SKM-1 (cell line): ENCODE results near the gene IMPA2.

Experiments
- DNase-seq: peaks from one replicate; lab custom pipeline; 2025; ENCODE audit not compliant: unreplicated experiment; lab: John Stamatoyannopoulos, UW

Gene IMPA2

DNA sequence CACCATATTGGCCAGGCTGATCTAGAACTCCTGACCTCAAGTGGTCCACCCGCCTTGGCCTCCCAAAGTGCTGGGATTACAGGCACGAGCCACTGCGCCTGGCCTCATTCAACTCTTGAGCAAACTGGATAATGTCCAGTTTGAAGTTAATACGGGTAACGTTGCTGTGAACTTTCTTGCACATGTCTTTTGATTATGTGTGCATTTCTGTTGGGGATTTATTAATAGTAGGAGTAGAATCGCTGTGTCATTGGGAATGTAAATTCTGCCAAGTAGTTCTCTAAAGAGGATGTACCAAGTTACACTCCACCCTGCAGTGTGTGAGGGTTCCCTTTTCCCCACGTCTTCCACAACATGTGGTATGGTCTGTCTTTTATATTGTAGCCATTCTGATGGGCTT is 6.2 kb downstream of the IMPA2 start:
- DNase-seq = peak; percentile 11

DNA sequence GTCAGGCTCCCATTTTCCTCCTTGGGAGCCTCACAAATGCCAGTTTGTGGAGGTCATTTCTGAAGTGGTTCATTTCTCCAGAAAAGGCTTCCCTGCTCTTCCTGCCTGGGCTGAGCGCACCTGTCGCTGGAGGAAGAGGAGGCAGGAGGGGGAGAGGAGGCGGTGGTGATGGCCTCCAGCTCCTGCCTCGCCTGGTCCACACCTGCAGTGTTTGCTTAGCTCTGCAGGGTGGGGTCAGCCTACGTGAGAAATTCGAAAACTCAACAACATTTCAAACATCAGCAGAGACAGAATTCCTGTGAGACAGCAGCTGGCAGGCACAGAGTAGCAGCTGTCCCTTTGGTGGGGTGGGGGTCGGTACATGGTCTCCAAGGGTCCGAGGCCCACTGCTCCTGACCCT is 7.9 kb downstream of the IMPA2 start:
- no peak for DNase-seq

DNA sequence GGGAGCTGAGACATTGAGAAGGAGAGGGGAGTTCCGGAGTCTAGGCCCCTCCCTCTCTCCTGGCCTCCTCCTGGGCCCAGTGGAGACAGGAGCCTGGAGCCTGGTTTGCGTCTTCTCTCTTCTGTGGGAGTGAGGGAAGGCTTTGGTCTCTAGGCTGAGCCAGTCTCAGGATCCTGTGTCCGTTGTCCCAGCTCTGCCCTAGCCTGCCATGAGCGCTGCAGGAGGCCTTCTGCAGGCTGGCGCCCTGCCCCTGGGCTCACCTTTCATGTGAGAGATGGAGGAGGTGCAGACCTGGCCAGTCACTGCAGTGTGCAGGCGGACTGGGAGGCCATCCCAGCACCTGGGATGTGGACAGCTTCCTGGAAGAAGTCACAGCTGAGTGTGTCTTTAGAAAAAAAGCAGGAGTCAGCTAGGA is 8.7 kb downstream of the IMPA2 start:
- DNase-seq = no peak

GRCh38 chr18:11990539-11990938 is 9.2 kb downstream of the IMPA2 start:
- DNase-seq = no peak

GRCh38 chr18:11991021-11991795 is 9.9 kb downstream of the IMPA2 start:
- DNase-seq = no peak

GRCh38 chr18:11992096-11992790 is 10.9 kb downstream of the IMPA2 start:
- DNase-seq = no peak

- DNase-seq = no peak
Measured at GRCh38 chr18:11993264-11993916, 12.1 kb downstream of the IMPA2 start.

DNA sequence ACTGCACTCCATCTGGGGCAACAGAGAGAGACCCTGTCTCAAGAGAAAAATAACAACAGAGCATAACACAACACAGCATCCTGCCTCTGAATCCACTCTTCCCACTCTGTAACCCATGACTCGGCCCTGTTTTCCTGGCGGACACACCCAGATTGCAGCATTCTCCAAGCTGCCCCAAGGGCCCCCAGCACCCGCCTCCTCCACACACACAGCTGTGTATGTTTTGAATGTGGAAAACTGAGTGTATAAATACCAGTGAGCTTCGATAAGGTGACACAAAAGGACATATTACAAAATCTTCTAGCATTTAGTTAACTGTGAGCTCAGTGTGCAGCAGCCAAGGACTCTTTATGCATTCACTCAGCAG is 13.0 kb downstream of the IMPA2 start:
- DNase-seq = no peak

DNA sequence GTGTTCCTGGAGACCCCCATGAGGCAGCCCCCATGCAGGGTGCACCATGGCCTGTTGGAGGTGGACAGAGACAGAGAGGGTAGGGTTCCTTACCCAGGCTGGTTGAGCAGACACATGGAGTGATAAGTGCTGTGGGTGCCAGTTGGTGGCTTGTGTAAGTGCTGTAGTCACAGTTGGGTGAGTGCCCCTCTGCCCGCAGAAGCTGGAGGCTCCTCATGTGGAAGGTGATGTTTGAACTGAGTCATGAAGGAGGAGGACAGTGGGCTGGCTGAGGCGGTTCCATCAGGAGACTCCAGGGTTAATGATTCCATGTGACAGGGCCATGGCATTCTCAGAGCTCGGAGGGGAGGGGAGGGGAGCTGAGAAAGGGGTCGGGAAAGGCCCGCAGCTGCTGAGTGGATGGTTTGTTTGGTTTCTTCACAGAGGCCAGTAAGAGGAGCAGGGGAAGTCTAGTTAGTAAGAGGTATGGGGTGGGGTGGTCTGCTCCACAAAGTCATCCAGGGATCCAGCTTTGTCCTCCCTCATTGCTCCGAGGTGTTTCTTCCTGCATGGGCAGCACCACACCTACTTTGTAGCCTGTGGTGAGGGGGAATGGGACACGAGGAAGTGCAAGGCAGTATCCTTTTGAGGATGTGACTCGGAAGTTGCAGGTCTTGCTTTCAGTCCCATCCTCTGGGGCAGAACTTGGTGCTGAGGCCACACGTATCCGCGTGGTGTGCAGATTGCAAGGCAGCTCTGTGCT is 13.6 kb downstream of the IMPA2 start:
- no peak for DNase-seq

- DNase-seq = peak; percentile 64
Measured at GRCh38 chr18:11995445-11996189, 14.3 kb downstream of the IMPA2 start.

- DNase-seq = no peak
Measured at GRCh38 chr18:11996190-11996754, 15.0 kb downstream of the IMPA2 start.

DNA sequence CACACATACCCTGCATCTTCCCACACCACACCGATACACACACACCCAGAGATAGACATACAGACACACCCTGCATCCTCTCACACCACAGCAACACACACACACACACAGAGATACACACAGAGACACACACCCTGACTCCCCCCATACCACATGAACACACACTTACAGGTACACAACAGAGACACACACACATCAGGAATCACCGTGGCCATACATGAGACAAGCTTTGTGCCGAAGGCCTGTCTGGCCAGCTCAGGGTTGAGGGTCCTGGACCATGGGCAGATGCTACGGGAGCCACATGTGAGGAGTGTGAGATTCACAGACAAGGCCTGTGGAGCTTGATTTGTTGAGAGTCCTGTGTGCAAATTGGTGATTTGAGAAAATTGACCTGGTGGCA is 15.6 kb downstream of the IMPA2 start:
- DNase-seq = no peak

DNA sequence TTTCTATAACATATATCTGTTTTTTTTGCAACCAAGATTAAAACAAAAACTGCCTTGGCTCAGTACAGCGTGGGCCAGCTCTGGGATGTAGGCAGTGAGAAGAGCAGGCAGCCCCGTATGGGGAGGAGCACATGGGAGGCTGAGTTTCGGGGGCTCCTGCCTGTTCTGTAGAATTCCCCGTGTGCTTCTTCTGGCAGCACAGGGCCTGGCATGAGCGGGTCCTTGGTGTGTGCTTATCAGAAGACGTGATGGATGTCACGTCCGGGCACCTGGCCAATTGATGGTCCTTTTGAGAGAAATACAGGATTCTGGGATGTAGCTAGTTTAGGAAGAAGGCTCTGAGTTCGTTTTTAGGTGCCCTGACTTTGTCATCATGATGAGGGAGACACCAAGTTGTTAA is 16.2 kb downstream of the IMPA2 start:
- DNase-seq = no peak

DNA sequence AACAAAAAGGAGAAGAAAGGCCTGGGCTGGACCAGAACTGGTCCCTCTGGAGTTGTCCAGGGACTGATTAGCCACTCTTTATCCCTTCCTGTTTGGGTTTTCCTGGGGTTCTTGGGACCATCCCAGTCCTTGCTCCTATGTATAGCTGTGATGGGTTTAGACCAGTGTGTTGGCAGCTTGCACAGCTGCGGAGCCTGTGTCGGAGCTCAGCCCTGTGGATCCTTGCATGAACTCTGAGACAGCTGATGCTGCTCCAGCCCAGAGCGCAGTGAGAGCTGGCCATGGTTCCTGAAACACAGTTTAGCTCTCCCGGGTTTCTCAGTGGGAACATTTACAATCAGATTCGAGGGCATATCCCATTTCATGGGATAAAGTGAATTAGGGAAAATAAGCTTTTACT is 16.9 kb downstream of the IMPA2 start:
- DNase-seq = no peak

GRCh38 chr18:11999429-11999828 is 18.1 kb downstream of the IMPA2 start:
- no peak for DNase-seq

- DNase-seq = no peak
Measured at GRCh38 chr18:12000072-12000659, 18.9 kb downstream of the IMPA2 start.

GRCh38 chr18:12001421-12001820 is 20.1 kb downstream of the IMPA2 start:
- no peak for DNase-seq

DNA sequence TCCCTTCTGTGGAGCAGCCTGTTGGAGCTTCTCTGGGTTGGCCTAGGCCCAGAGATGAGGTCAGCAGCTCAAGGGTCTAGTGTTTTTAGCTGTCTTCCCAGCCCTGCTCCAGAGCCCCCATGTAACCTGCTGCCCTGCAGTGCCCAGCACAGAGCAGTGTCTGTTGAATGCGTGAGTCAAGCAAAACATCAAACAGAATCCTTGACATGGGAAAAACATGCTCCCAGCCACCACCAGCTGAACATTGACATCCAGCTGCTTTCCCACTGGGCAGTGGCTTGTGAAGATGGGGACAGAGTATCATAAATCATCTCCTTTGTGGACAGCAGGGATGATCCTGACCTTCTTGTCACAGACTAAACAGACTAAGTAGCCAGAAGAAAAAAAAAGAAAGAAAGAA is 22.6 kb downstream of the IMPA2 start:
- no peak for DNase-seq

DNA sequence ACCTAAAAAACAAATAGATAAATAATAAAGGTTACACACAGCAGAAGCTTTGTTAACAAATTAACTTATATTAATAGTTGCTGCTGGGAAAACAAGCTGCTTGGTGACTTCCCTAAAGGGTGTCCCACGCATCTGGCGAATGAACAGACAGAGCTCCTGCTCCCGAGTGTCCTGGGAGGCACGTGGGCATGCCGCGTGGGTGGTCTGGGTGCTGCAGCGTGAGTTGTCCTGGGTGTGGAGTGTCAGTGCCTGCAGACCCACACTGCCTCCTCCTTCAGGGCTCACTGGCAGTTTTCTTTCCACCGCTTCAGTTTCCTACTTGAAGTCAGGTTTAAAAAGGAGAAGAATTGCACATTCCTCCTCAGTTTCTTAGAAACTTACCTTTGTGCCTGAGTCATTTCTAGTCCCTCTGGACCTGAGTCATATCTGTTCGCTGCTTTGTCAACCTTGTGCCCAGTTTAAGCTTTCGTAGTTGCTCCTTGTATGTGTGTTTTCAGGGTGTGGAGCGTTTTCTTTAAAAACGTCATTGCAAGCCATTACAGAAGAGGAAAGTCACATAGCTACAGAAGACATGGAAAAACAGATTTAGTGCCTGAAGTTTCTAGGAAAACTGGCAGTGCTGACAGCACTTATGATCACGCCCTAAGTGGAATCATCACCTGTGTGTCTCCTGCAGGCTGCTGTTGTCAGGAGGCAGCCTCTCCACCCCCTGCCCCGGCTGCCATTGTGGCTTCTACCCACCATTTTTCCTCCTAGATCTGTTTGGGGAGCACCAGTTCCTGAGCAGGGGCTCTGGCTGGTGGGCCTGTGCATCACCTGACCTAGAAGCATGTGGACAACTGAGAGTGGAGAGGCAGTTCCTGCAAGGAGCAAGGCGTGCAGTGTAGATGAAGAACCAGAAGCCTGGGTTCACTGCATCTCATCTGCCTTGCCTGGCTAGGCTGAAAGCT is 24.5 kb downstream of the IMPA2 start:
- DNase-seq = no peak
